ENCODE measurements around the gene PRRC2B. TPM values are rescaled to one million over a fixed set of nuclear protein-coding genes. Genes with fewer than 3 reads are reported as not detected.
A peak's percentile ranks its signal among the peaks of the same experiment; 100 is the strongest.

PRRC2B gene
- total RNA-seq, 2 experiments from 2014 or later, result 151 to 184 TPM

GRCh38 chr9:131473198-131473885, 79.5 kb downstream of the PRRC2B start:
- intact Hi-C loops (cut with DNase I, micrococcal nuclease), result no loop called here
- Mint-ChIP-seq H3K4me3 (no peak overlapping the region), H3K4me1 (no peaks in the 10 kb centered on the region), H3K27me3 (no peaks in the 10 kb centered on the region), H3K9me3 (ENCODE audit: low read depth) (no peaks in the 10 kb centered on the region), H3K36me3 (ENCODE audit: low read depth) (peaks cover 57% of the 10 kb centered on the region), H3K27ac (no peak overlapping the region)
- ChIA-PET CTCF (no interaction called here), POLR2A (no interaction called here)
- ATAC-seq (no peak), DNase-seq (no peak)

GRCh38 chr9:131473891-131474290, 80.0 kb downstream of the PRRC2B start:
- H3K27me3 Mint-ChIP-seq, result no peaks in the 10 kb centered on the region
- H3K27ac Mint-ChIP-seq, result no peak overlapping the region
- H3K36me3 Mint-ChIP-seq (ENCODE audit: low read depth), result peaks cover 57% of the 10 kb centered on the region
- ATAC-seq (no peak), DNase-seq (no peak)
- ChIA-PET POLR2A (no interaction called here), CTCF (no interaction called here)
- intact Hi-C loops (cut with DNase I, micrococcal nuclease), result no loop called here
- no peak overlapping the region for H3K4me3 Mint-ChIP-seq
- H3K9me3 Mint-ChIP-seq (ENCODE audit: low read depth), result no peaks in the 10 kb centered on the region
- H3K4me1 Mint-ChIP-seq, result no peaks in the 10 kb centered on the region

GRCh38 chr9:131474711-131475110, 80.8 kb downstream of the PRRC2B start:
- Mint-ChIP-seq H3K4me1 (no peaks in the 10 kb centered on the region), H3K9me3 (ENCODE audit: low read depth) (no peaks in the 10 kb centered on the region), H3K4me3 (no peak overlapping the region), H3K27me3 (no peaks in the 10 kb centered on the region), H3K36me3 (ENCODE audit: low read depth) (peaks cover 59% of the 10 kb centered on the region), H3K27ac (no peak overlapping the region)
- intact Hi-C loops (cut with DNase I, micrococcal nuclease), result loop anchor here in 1 of 2 experiments (5.0 kb wide), 1 partner anchor 102 kb away; no protein-coding TSS in a partner anchor
- ChIA-PET POLR2A (no interaction called here), CTCF (no interaction called here)
- DNase-seq, result no peak
- no peak for ATAC-seq

GRCh38 chr9:131475111-131475955, 81.4 kb downstream of the PRRC2B start:
- intact Hi-C loops (cut with DNase I, micrococcal nuclease), result loop anchor here in 1 of 2 experiments (5.0 kb wide), 1 partner anchor 103 kb away; no protein-coding TSS in a partner anchor
- H3K4me1 Mint-ChIP-seq, result peaks cover 5% of the 10 kb centered on the region
- peaks cover 58% of the 10 kb centered on the region for H3K36me3 Mint-ChIP-seq (ENCODE audit: low read depth)
- no peak overlapping the region for H3K4me3 Mint-ChIP-seq
- no peak overlapping the region for H3K27ac Mint-ChIP-seq
- POLR2A ChIA-PET, result no interaction called here
- no peak for DNase-seq
- CTCF ChIA-PET, result no interaction called here
- no peaks in the 10 kb centered on the region for H3K27me3 Mint-ChIP-seq
- no peak for ATAC-seq
- H3K9me3 Mint-ChIP-seq (ENCODE audit: low read depth), result no peaks in the 10 kb centered on the region

- H3K9me3 Mint-ChIP-seq (ENCODE audit: low read depth), result no peaks in the 10 kb centered on the region
- ChIA-PET POLR2A (no interaction called here), CTCF (no interaction called here)
- peaks cover 5% of the 10 kb centered on the region for H3K4me1 Mint-ChIP-seq
- H3K4me3 Mint-ChIP-seq, result no peak overlapping the region
- ATAC-seq (no peak), DNase-seq (no peak)
- H3K27me3 Mint-ChIP-seq, result no peaks in the 10 kb centered on the region
- peaks cover 50% of the 10 kb centered on the region for H3K36me3 Mint-ChIP-seq (ENCODE audit: low read depth)
- intact Hi-C loops (cut with DNase I, micrococcal nuclease), result loop anchor here in 1 of 2 experiments (5.0 kb wide), 1 partner anchor 104 kb away; no protein-coding TSS in a partner anchor
- H3K27ac Mint-ChIP-seq, result no peak overlapping the region
Measured at GRCh38 chr9:131475956-131476776, 82.3 kb downstream of the PRRC2B start.

GRCh38 chr9:131476777-131477345, 83.0 kb downstream of the PRRC2B start:
- ChIA-PET POLR2A (no interaction called here), CTCF (interaction anchor here (1.0 to 1.2 kb wide), 3 partner anchors 22 to 127 kb away, joined by 3 to 6 read pairs (median 4); no protein-coding TSS in a partner anchor)
- Mint-ChIP-seq H3K27me3 (no peaks in the 10 kb centered on the region), H3K9me3 (ENCODE audit: low read depth) (no peaks in the 10 kb centered on the region), H3K36me3 (ENCODE audit: low read depth) (peaks cover 51% of the 10 kb centered on the region), H3K4me1 (peaks cover 5% of the 10 kb centered on the region), H3K4me3 (no peak overlapping the region), H3K27ac (no peak overlapping the region)
- DNase-seq, result no peak
- ATAC-seq, result no peak
- intact Hi-C loops (cut with DNase I, micrococcal nuclease), result loop anchor here in 1 of 2 experiments (5.0 kb wide), 1 partner anchor 105 kb away; no protein-coding TSS in a partner anchor

- CTCF ChIA-PET, result interaction anchor here (0.7 to 1.2 kb wide), 8 partner anchors 10 to 300 kb away, joined by 3 to 6 read pairs (median 4); no protein-coding TSS in a partner anchor
- POLR2A ChIA-PET, result no interaction called here
- peaks cover 56% of the 10 kb centered on the region for H3K36me3 Mint-ChIP-seq (ENCODE audit: low read depth)
- DNase-seq (no peak), ATAC-seq (no peak)
- intact Hi-C loops (cut with DNase I, micrococcal nuclease), result loop anchor here in 1 of 2 experiments (5.0 kb wide), 1 partner anchor 105 kb away; no protein-coding TSS in a partner anchor
- H3K4me1 Mint-ChIP-seq, result peaks cover 5% of the 10 kb centered on the region
- H3K27ac Mint-ChIP-seq, result no peak overlapping the region
- no peak overlapping the region for H3K4me3 Mint-ChIP-seq
- no peaks in the 10 kb centered on the region for H3K9me3 Mint-ChIP-seq (ENCODE audit: low read depth)
- no peaks in the 10 kb centered on the region for H3K27me3 Mint-ChIP-seq
Measured at GRCh38 chr9:131477367-131477766, 83.5 kb downstream of the PRRC2B start.

- DNase-seq, result no peak
- peaks cover 58% of the 10 kb centered on the region for H3K36me3 Mint-ChIP-seq (ENCODE audit: low read depth)
- intact Hi-C loops (cut with DNase I, micrococcal nuclease), result loop anchor here in 1 of 2 experiments (1.0 to 5.0 kb wide), 3 partner anchors 83 to 128 kb away; partner anchors contain the start of gene PRRC2B
- H3K27ac Mint-ChIP-seq, result no peak overlapping the region
- ChIA-PET CTCF (interaction anchor here (0.7 to 1.4 kb wide), 10 partner anchors 10 to 300 kb away, joined by 3 to 6 read pairs (median 4); no protein-coding TSS in a partner anchor), POLR2A (no interaction called here)
- no peak overlapping the region for H3K4me3 Mint-ChIP-seq
- no peaks in the 10 kb centered on the region for H3K27me3 Mint-ChIP-seq
- peaks cover 5% of the 10 kb centered on the region for H3K4me1 Mint-ChIP-seq
- no peak for ATAC-seq
- no peaks in the 10 kb centered on the region for H3K9me3 Mint-ChIP-seq (ENCODE audit: low read depth)
Measured at GRCh38 chr9:131477816-131478419, 84.0 kb downstream of the PRRC2B start.

- Mint-ChIP-seq H3K4me1 (peaks cover 5% of the 10 kb centered on the region), H3K27ac (no peak overlapping the region), H3K36me3 (ENCODE audit: low read depth) (peaks cover 56% of the 10 kb centered on the region), H3K9me3 (ENCODE audit: low read depth) (no peaks in the 10 kb centered on the region), H3K27me3 (no peaks in the 10 kb centered on the region), H3K4me3 (no peak overlapping the region)
- DNase-seq (peak; percentile 78), ATAC-seq (peak; percentile 64)
- CTCF ChIA-PET, result interaction anchor here (0.7 to 1.4 kb wide), 7 partner anchors 11 to 301 kb away, joined by 3 to 6 read pairs (median 4); no protein-coding TSS in a partner anchor
- POLR2A ChIA-PET, result no interaction called here
- intact Hi-C loops (cut with DNase I, micrococcal nuclease), result loop anchor here in 1 of 2 experiments (1.0 to 5.0 kb wide), 3 partner anchors 84 to 128 kb away; partner anchors contain the start of gene PRRC2B
Measured at GRCh38 chr9:131478421-131478868, 84.6 kb downstream of the PRRC2B start.

- H3K27ac Mint-ChIP-seq, result no peak overlapping the region
Measured at GRCh38 chr9:131478911-131479310, 85.0 kb downstream of the PRRC2B start.

More at GRCh38 chr9:131478911-131479310, 85.0 kb downstream of the PRRC2B start:
- DNase-seq, result no peak
- intact Hi-C loops (cut with DNase I, micrococcal nuclease), result loop anchor here in 1 of 2 experiments (1.0 to 5.0 kb wide), 3 partner anchors 84 to 129 kb away; partner anchors contain the start of gene PRRC2B
- H3K4me3 Mint-ChIP-seq, result no peak overlapping the region
- ATAC-seq, result no peak
- POLR2A ChIA-PET, result no interaction called here
- peaks cover 5% of the 10 kb centered on the region for H3K4me1 Mint-ChIP-seq
- H3K36me3 Mint-ChIP-seq (ENCODE audit: low read depth), result peaks cover 52% of the 10 kb centered on the region
- H3K27me3 Mint-ChIP-seq, result no peaks in the 10 kb centered on the region
- no peaks in the 10 kb centered on the region for H3K9me3 Mint-ChIP-seq (ENCODE audit: low read depth)
- CTCF ChIA-PET, result interaction anchor here (0.7 to 1.4 kb wide), 5 partner anchors 13 to 129 kb away, joined by 3 to 4 read pairs (median 3); no protein-coding TSS in a partner anchor
